Activated B cell treated with CpG ODN at 0.5 μM for 24 hours (primary cell): ENCODE measurements around the gene DPH3. TPM values are rescaled to one million over a fixed set of nuclear protein-coding genes. Genes with fewer than 3 reads are reported as not detected.

Experiments used
- ATAC-seq: fragments of 200-7000 bp; cut with Tn5 transposase; one replicate; pipeline ENCODE4 v1.10.0; 2021; ENCODE audit warnings: low read depth, mild to moderate bottlenecking, moderate library complexity
- CTCF ChIA-PET: fragments of 350-600 bp; sonication (Branson Sonifier 250); formaldehyde crosslinking; loops from one replicate; lab custom pipeline; 2021; ENCODE audit warnings: antibody characterized with exemption; lab: Charles Lee
- POLR2A ChIA-PET: fragments of 350-600 bp; sonication (Branson Sonifier 250); formaldehyde crosslinking; loops from one replicate; lab custom pipeline; 2021; ENCODE audit warnings: antibody characterized with exemption; lab: Charles Lee
- DNase-seq: peaks from one replicate; pipeline ENCODE4 v3.0.0; 2022
- H3K27ac Mint-ChIP-seq: one replicate; pipeline ENCODE4 v1.8.0; 2020; ENCODE audit warnings: mixed read lengths
- H3K27me3 Mint-ChIP-seq: one replicate; pipeline ENCODE4 v1.8.0; 2021; ENCODE audit warnings: mixed read lengths
- H3K36me3 Mint-ChIP-seq: one replicate; pipeline ENCODE4 v1.8.0; 2021; ENCODE audit warnings: low read depth, mixed read lengths
- H3K4me1 Mint-ChIP-seq: one replicate; pipeline ENCODE4 v1.8.0; 2021; ENCODE audit warnings: mixed read lengths
- H3K4me3 Mint-ChIP-seq: one replicate; pipeline ENCODE4 v1.8.0; 2020; ENCODE audit warnings: mild to moderate bottlenecking, mixed read lengths
- H3K9me3 Mint-ChIP-seq: one replicate; pipeline ENCODE4 v1.8.0; 2020; ENCODE audit warnings: mixed read lengths
- CTCF ChIP-seq: fragments of 200-600 bp; IDR thresholded peaks from one replicate; pipeline ENCODE4 v1.8.0; 2022; ENCODE audit warnings: antibody characterized with exemption, mild to moderate bottlenecking
- intact Hi-C: fragments of 100-400 bp; cut with micrococcal nuclease; formaldehyde crosslinking; loops from one replicate; pipeline ENCODE4 v1.15.1; 2024
- total RNA-seq: library from RNA; stranded (reverse); gene quantifications from 2 replicates; pipeline ENCODE4 v1.2.3, GENCODE V29; 2022

The DPH3 gene
- total RNA-seq, 1 donor from 2014 or later = 13.4 TPM

- intact Hi-C loops = loop anchor here (1.0 to 2.0 kb wide), 6 partner anchors 22 to 942 kb away; partner anchors contain the start of gene RFTN1
- H3K4me1 Mint-ChIP-seq = peaks cover 42% of the 10 kb centered on the region
- POLR2A ChIA-PET = interaction anchor here (0.6 to 2.0 kb wide), 6 partner anchors 221 to 260 kb away, joined by 3 to 11 read pairs (median 3); no protein-coding TSS in a partner anchor
- no peak overlapping the region for H3K27ac Mint-ChIP-seq
- ATAC-seq (no peak), DNase-seq (no peak)
- CTCF ChIA-PET = interaction anchor here (0.6 to 5.3 kb wide), 41 partner anchors 8 to 941 kb away, joined by 3 to 74 read pairs (median 4); partner anchors contain the start of genes DPH3, OXNAD1 and RFTN1
- H3K36me3 Mint-ChIP-seq = peaks cover 46% of the 10 kb centered on the region
- TF ChIP-seq CTCF = no peak
- H3K27me3 Mint-ChIP-seq = no peaks in the 10 kb centered on the region
- H3K9me3 Mint-ChIP-seq = no peaks in the 10 kb centered on the region
- no peak overlapping the region for H3K4me3 Mint-ChIP-seq
Observed at GRCh38 chr3:16290827-16291196, 26.1 kb upstream of the DPH3 start.

DNA sequence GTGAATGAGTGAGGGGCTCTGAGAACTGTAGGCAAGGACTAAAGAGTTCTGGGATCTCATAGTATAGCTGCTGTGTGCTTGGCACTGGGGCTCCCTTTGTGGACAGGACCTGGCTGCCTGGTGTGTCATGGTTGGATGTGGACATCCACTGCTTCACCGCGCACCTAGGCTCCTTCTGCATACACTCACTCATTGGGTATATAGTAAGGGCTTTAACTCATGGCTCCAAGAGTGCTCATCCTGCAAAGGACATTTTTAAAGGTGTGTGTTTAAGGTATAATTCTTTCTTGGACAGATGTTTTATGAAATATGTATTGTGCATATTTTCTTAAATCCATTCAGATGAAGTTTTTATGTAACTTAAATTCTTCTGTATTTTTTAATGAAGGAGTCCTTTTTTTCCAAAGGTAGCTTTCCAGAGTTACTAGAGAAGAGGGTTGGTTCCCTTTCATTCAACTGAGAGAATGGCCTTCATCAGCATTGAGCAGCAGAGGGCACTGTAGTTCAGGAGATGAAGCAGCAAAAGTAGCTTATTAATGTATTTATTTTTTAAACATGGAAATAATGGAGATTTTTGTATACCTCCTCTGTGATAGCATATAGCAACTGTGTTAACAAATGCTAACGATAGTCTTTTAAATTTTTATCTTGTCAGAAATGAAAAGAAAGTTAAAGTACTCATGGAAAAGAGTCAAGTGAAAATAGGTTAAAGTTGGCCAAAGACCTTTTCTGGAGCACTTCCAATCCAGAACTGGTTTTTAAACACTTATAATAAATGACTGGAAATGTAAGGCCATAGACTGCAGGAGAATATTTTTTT lies 25.5 kb upstream of the DPH3 start:
- no peak overlapping the region for H3K27ac Mint-ChIP-seq

GRCh38 chr3:16289144-16289889 lies 24.6 kb upstream of the DPH3 start:
- H3K27me3 Mint-ChIP-seq = no peaks in the 10 kb centered on the region
- no peaks in the 10 kb centered on the region for H3K9me3 Mint-ChIP-seq
- POLR2A ChIA-PET = no interaction called here
- TF ChIP-seq CTCF = no peak
- ATAC-seq (no peak), DNase-seq (no peak)
- intact Hi-C loops = no loop called here
- peaks cover 42% of the 10 kb centered on the region for H3K36me3 Mint-ChIP-seq
- peaks cover 30% of the 10 kb centered on the region for H3K4me1 Mint-ChIP-seq
- CTCF ChIA-PET = interaction anchor here (0.9 to 5.3 kb wide), 8 partner anchors 20 to 943 kb away, joined by 3 to 74 read pairs (median 8); no protein-coding TSS in a partner anchor
- no peak overlapping the region for H3K4me3 Mint-ChIP-seq
- no peak overlapping the region for H3K27ac Mint-ChIP-seq

More for the DNA sequence above, 25.5 kb upstream of the DPH3 start:
- peak; percentile 49 for ATAC-seq
- no peak for DNase-seq
- Mint-ChIP-seq H3K4me1 (peaks cover 36% of the 10 kb centered on the region), H3K9me3 (no peaks in the 10 kb centered on the region), H3K36me3 (peaks cover 40% of the 10 kb centered on the region), H3K4me3 (no peak overlapping the region), H3K27me3 (no peaks in the 10 kb centered on the region)
- intact Hi-C loops = loop anchor here (1.0 to 2.0 kb wide), 6 partner anchors 21 to 943 kb away; partner anchors contain the start of gene RFTN1
- POLR2A ChIA-PET = interaction anchor here (0.6 to 2.0 kb wide), 7 partner anchors 111 to 260 kb away, joined by 3 to 11 read pairs (median 3); no protein-coding TSS in a partner anchor
- CTCF ChIA-PET = interaction anchor here (0.6 to 5.3 kb wide), 42 partner anchors 8 to 942 kb away, joined by 3 to 74 read pairs (median 4); partner anchors contain the start of genes DPH3, OXNAD1 and RFTN1
- TF ChIP-seq CTCF = peak; percentile 51

DNA sequence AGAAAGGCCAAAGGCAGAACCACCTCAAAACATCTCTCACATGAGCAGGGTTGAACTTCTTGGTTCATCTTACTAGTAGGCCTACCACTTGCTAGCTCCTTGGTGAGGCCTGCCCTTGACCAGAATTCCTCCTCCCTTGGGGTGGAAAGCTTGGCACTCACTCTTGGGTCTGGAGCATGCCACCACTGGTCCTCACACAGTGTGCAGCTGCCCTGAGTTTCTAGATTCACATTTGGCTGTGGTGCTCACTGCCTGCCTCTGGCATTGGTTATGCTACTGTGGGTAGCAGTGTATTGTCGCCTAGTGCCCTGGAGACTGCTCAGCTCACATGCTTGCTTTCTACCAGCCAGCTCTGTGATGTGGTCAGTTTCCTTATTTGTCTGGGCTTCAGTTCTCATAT lies 23.9 kb upstream of the DPH3 start:
- ChIA-PET POLR2A (no interaction called here), CTCF (interaction anchor here (0.9 to 5.3 kb wide), 5 partner anchors 19 to 944 kb away, joined by 3 to 74 read pairs (median 4); no protein-coding TSS in a partner anchor)
- no peak for DNase-seq
- no peak overlapping the region for H3K27ac Mint-ChIP-seq
- intact Hi-C loops = no loop called here
- no peak for ATAC-seq
- no peak overlapping the region for H3K4me3 Mint-ChIP-seq
- H3K9me3 Mint-ChIP-seq = no peaks in the 10 kb centered on the region
- H3K27me3 Mint-ChIP-seq = no peaks in the 10 kb centered on the region
- H3K36me3 Mint-ChIP-seq = peaks cover 44% of the 10 kb centered on the region
- peaks cover 30% of the 10 kb centered on the region for H3K4me1 Mint-ChIP-seq
- TF ChIP-seq CTCF = no peak
